Natural killer cell (primary cell): ENCODE measurements around the gene TACC2. TPM values are rescaled to one million over a fixed set of nuclear protein-coding genes. Genes with fewer than 3 reads are reported as not detected.

Experiments used
- ATAC-seq, 3 donors: fragments of 150-1000 bp in 2 of 3; fragments of 200-7000 bp in 1 of 3; cut with Tn5 transposase; 1 replicate in 1 of 3; 2 replicates in 2 of 3; pipeline ENCODE4 v1.10.0; 2021; ENCODE audit warnings: mild to moderate bottlenecking in 2 of 3, moderate library complexity in 2 of 3
- DNase-seq, 2 donors: peaks; one replicate each; pipeline versions ENCODE4 v3.0.0 to v3.0.0-alpha.2; 2013 to 2021; ENCODE audit warnings: mixed read lengths in 1 of 2
- H3K27ac ChIP-seq: one replicate; pipeline ENCODE4 v1.5.1; 2013; ENCODE audit warnings: mild to moderate bottlenecking, low read length
- H3K27me3 ChIP-seq: one replicate; pipeline ENCODE4 v1.6.1; 2013; ENCODE audit warnings: low read length; ENCODE audit not compliant: control insufficient read depth, insufficient read depth
- H3K36me3 ChIP-seq: one replicate; pipeline ENCODE4 v1.6.1; 2013; ENCODE audit warnings: low read length; ENCODE audit not compliant: control insufficient read depth, insufficient read depth
- H3K4me1 ChIP-seq: one replicate; pipeline ENCODE4 v1.6.1; 2013; ENCODE audit warnings: low read length; ENCODE audit not compliant: control insufficient read depth, insufficient read depth
- H3K4me3 ChIP-seq: one replicate; pipeline ENCODE4 v1.5.1; 2013; ENCODE audit warnings: low read length
- H3K9me3 ChIP-seq: one replicate; pipeline ENCODE4 v1.6.1; 2013; ENCODE audit warnings: low read length; ENCODE audit not compliant: control insufficient read depth, insufficient read depth
- H3K27ac Mint-ChIP-seq, 2 donors: one replicate each; pipeline ENCODE4 v1.8.0; 2022; ENCODE audit warnings: mild to moderate bottlenecking in 2 of 2, mixed read lengths in 2 of 2, moderate library complexity in 1 of 2
- H3K27me3 Mint-ChIP-seq, 2 donors: one replicate each; pipeline ENCODE4 v1.8.0; 2022; ENCODE audit warnings: low read depth in 2 of 2, mixed read lengths in 2 of 2
- H3K36me3 Mint-ChIP-seq: one replicate; pipeline ENCODE4 v1.8.0; 2022; ENCODE audit warnings: mixed read lengths
- H3K4me1 Mint-ChIP-seq, 2 donors: one replicate each; pipeline ENCODE4 v1.8.0; 2022; ENCODE audit warnings: mixed read lengths in 2 of 2
- H3K4me3 Mint-ChIP-seq: one replicate; pipeline ENCODE4 v1.8.0; 2022; ENCODE audit warnings: mild to moderate bottlenecking, moderate library complexity, mixed read lengths
- H3K9me3 Mint-ChIP-seq, 2 donors: one replicate each; pipeline ENCODE4 v1.8.0; 2022; ENCODE audit warnings: mixed read lengths in 2 of 2
- CTCF ChIP-seq: fragments of 200-600 bp; IDR thresholded peaks from one replicate; pipeline ENCODE4 v1.8.0; 2022; ENCODE audit warnings: antibody characterized with exemption
- WGBS: methylation state at CpG from one replicate; pipeline ENCODE4 v1.1.7; 2013; ENCODE audit warnings: missing lambda C conversion rate; ENCODE audit not compliant: insufficient coverage; 5-methylcytosine and 5-hydroxymethylcytosine counted together
- intact Hi-C: fragments of 100-400 bp; cut with micrococcal nuclease; formaldehyde crosslinking; loops from one replicate; pipeline ENCODE4 v1.14.2; 2022
- total RNA-seq, 4 donors: library from RNA; stranded (reverse); fragments of 120-200 nt in 1 of 4; gene quantifications; one replicate each; pipeline versions ENCODE4 v1.2.3 to v1.2.4, GENCODE V29; 2013 to 2022

The TACC2 gene
- total RNA-seq, 3 donors from 2014 or later (not counting 1 experiment from before 2014, with no cell fraction given), result not detected

DNA sequence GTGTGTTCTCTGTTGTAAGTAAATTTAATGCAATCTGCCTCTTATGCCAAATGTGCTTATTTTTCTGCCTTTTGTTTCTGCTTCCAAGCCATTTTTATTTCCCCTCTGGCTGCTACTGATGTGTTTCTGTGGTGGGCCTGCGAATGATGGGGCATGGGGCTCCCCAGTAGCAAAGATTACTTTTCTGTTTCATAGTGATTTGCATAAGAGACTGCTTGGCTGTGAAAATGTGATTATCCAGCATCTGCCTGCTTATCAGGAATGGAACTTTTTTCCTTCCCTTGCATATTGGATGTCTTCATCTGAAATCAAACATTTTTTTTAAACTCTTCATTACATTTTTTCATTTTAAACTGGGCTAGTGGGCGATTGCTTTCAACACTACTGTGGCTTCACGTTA lies 224.4 kb downstream of the TACC2 start:
- Histone ChIP-seq H3K27ac (no peak overlapping the region), H3K27me3 (no peaks in the 10 kb centered on the region), H3K4me3 (no peak overlapping the region), H3K36me3 (no peaks in the 10 kb centered on the region), H3K9me3 (no peaks in the 10 kb centered on the region), H3K4me1 (no peaks in the 10 kb centered on the region)
- Mint-ChIP-seq H3K36me3 (no peaks in the 10 kb centered on the region), H3K27me3 (peaks cover 6 to 12% of the 10 kb centered on the region in 2 donors), H3K4me1 (no peaks in the 10 kb centered on the region), H3K27ac (no peak overlapping the region), H3K4me3 (no peak overlapping the region), H3K9me3 (no peaks in the 10 kb centered on the region)
- intact Hi-C loops, result no loop called here
- no peak for ATAC-seq
- no peak for DNase-seq
- 80% methylated on average over 3 of the region's 3 CpGs for WGBS
- no peak for TF ChIP-seq CTCF

DNA sequence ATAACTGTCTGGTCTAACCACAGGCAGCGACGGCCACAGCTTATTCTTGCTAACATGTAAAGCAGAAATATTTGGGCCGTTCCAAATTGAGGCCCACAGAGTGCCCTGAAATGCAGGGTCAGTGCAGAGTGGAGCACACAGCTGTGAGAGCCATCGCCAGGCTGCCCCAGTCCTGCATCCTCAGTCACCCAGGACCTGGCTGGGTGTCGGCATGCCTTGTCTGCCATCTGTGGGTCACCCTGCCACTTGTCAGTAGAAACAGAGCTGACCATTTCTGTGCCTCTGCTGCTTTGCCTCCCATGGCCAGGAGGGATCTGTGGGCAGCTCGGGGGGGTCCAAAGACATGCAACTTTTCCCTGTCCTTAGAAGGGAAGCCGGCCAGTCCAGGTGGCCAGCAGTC lies 224.8 kb downstream of the TACC2 start:
- TF ChIP-seq CTCF, result no peak
- H3K27ac Mint-ChIP-seq, result no peak overlapping the region
- DNase-seq (no peak), ATAC-seq (no peak)
- peaks cover 5 to 12% of the 10 kb centered on the region in 2 donors for H3K27me3 Mint-ChIP-seq
- Histone ChIP-seq H3K36me3 (no peaks in the 10 kb centered on the region), H3K9me3 (no peaks in the 10 kb centered on the region), H3K27me3 (no peaks in the 10 kb centered on the region), H3K4me3 (no peak overlapping the region), H3K4me1 (no peaks in the 10 kb centered on the region), H3K27ac (no peak overlapping the region)
- no peaks in the 10 kb centered on the region for H3K36me3 Mint-ChIP-seq
- H3K4me3 Mint-ChIP-seq, result no peak overlapping the region
- intact Hi-C loops, result no loop called here
- no peaks in the 10 kb centered on the region for H3K9me3 Mint-ChIP-seq
- no peaks in the 10 kb centered on the region for H3K4me1 Mint-ChIP-seq
- 85% methylated on average over 7 of the region's 7 CpGs for WGBS

- intact Hi-C loops, result no loop called here
- Histone ChIP-seq H3K27ac (no peak overlapping the region), H3K27me3 (no peaks in the 10 kb centered on the region), H3K9me3 (no peaks in the 10 kb centered on the region), H3K4me1 (no peaks in the 10 kb centered on the region), H3K4me3 (no peak overlapping the region), H3K36me3 (no peaks in the 10 kb centered on the region)
- no peak overlapping the region for H3K4me3 Mint-ChIP-seq
- WGBS, result 100% methylated on average over 2 of the region's 2 CpGs
- no peak for TF ChIP-seq CTCF
- ATAC-seq, result no peak
- no peaks in the 10 kb centered on the region for H3K4me1 Mint-ChIP-seq
- H3K36me3 Mint-ChIP-seq, result no peaks in the 10 kb centered on the region
- no peaks in the 10 kb centered on the region for H3K9me3 Mint-ChIP-seq
- H3K27me3 Mint-ChIP-seq, result peaks cover 3 to 12% of the 10 kb centered on the region in 2 donors
- no peak for DNase-seq
- no peak overlapping the region for H3K27ac Mint-ChIP-seq
These were observed 227.1 kb downstream of the TACC2 start for GRCh38 chr10:122216047-122216446.

- Mint-ChIP-seq H3K4me3 (no peak overlapping the region), H3K27me3 (peaks cover 3 to 19% of the 10 kb centered on the region in 2 donors), H3K27ac (no peak overlapping the region), H3K36me3 (no peaks in the 10 kb centered on the region), H3K9me3 (no peaks in the 10 kb centered on the region), H3K4me1 (no peaks in the 10 kb centered on the region)
- WGBS, result 91% methylated on average over 6 of the region's 6 CpGs
- Histone ChIP-seq H3K27me3 (no peaks in the 10 kb centered on the region), H3K9me3 (no peaks in the 10 kb centered on the region), H3K4me3 (no peak overlapping the region), H3K4me1 (no peaks in the 10 kb centered on the region), H3K36me3 (no peaks in the 10 kb centered on the region), H3K27ac (no peak overlapping the region)
- DNase-seq (no peak), ATAC-seq (no peak)
- intact Hi-C loops, result no loop called here
- no peak for TF ChIP-seq CTCF
These were observed 230.4 kb downstream of the TACC2 start for GRCh38 chr10:122219340-122219739.
